IMR-90 (cell line): Measurements from ENCODE around the gene ITPK1. TPM values are rescaled to one million over a fixed set of nuclear protein-coding genes. Genes with fewer than 3 reads are reported as not detected.

ENCODE experiments used
- ATAC-seq: fragments of 200-7000 bp; cut with Tn5 transposase; 2 replicates; pipeline ENCODE4 v1.9.1; 2020; ENCODE audit warnings: low read depth, mild to moderate bottlenecking, moderate library complexity
- BruUV-seq: library from RNA; stranded (reverse); fragments of 400-500 nt; replicated peaks from 2 replicates; lab custom pipeline; 2021; lab: Mats Ljungman, UMichigan
- CTCF ChIA-PET: fragments of 300-600 bp; formaldehyde crosslinking; extraction: SDS; loops from one replicate; lab custom pipeline; 2021; ENCODE audit warnings: antibody characterized with exemption; lab: Yijun Ruan, JAX
- POLR2A ChIA-PET: fragments of 300-600 bp; sonication (Branson Sonifier 250); formaldehyde crosslinking; loops from one replicate; lab custom pipeline; 2022; ENCODE audit warnings: antibody characterized with exemption; ENCODE audit not compliant: unreplicated experiment; lab: Charles Lee
- DNase-seq: peaks from one replicate; pipeline ENCODE4 v3.0.0; 2013
- H2AFZ ChIP-seq: replicated peaks from 2 replicates; pipeline ENCODE3; 2013; ENCODE audit warnings: low read length, mild to moderate bottlenecking; ENCODE audit not compliant: poor library complexity
- H2AK5ac ChIP-seq: 2 replicates; pipeline ENCODE4 v1.6.1; 2013; ENCODE audit warnings: low read depth, low read length, inconsistent platforms
- H2AK9ac ChIP-seq: replicated peaks from 2 replicates; pipeline ENCODE3; 2013; ENCODE audit warnings: mild to moderate bottlenecking, low read depth, low read length, moderate library complexity; ENCODE audit not compliant: poor library complexity
- H2BK120ac ChIP-seq: 2 replicates; pipeline ENCODE4 v1.6.1; 2013; ENCODE audit warnings: low read depth, low read length, inconsistent platforms
- H2BK15ac ChIP-seq: 3 replicates; pipeline ENCODE4 v1.6.1; 2013; ENCODE audit warnings: low read depth, low read length, inconsistent platforms
- H2BK20ac ChIP-seq: 2 replicates; pipeline ENCODE4 v1.6.1; 2013; ENCODE audit warnings: low read depth, mild to moderate bottlenecking, inconsistent platforms, low read length, moderate library complexity
- H2BK5ac ChIP-seq: 2 replicates; pipeline ENCODE4 v1.6.1; 2013; ENCODE audit warnings: mild to moderate bottlenecking, low read depth, low read length, inconsistent platforms; ENCODE audit not compliant: poor library complexity, severe bottlenecking
- H3K14ac ChIP-seq: replicated peaks from 2 replicates; pipeline ENCODE4 v1.6.1; 2013; ENCODE audit warnings: low read depth, low read length, inconsistent platforms
- H3K18ac ChIP-seq: 2 replicates; pipeline ENCODE4 v1.6.1; 2013; ENCODE audit warnings: low read depth, low read length, control low read depth
- H3K23ac ChIP-seq: 2 replicates; pipeline ENCODE4 v1.6.1; 2013; ENCODE audit warnings: low read depth, low read length, inconsistent platforms
- H3K27ac ChIP-seq: 2 replicates; pipeline ENCODE4 v1.5.1; 2013; ENCODE audit warnings: mild to moderate bottlenecking, control low read depth, low read length; ENCODE audit not compliant: insufficient read depth
- H3K27me3 ChIP-seq: 2 replicates; pipeline ENCODE4 v1.6.1; 2013; ENCODE audit warnings: low read length; ENCODE audit not compliant: control insufficient read depth, insufficient read depth
- H3K36me3 ChIP-seq: 2 replicates; pipeline ENCODE4 v1.6.1; 2013; ENCODE audit warnings: low read length, mixed read lengths; ENCODE audit not compliant: control insufficient read depth, insufficient read depth
- H3K4ac ChIP-seq: 2 replicates; pipeline ENCODE4 v1.6.1; 2013; ENCODE audit warnings: low read depth, low read length, inconsistent platforms
- H3K4me1 ChIP-seq: 2 replicates; pipeline ENCODE4 v1.6.1; 2013; ENCODE audit warnings: low read length, mixed read lengths; ENCODE audit not compliant: control insufficient read depth, insufficient read depth
- H3K4me2 ChIP-seq: 2 replicates; pipeline ENCODE4 v1.6.1; 2013; ENCODE audit warnings: low read depth, mild to moderate bottlenecking, control low read depth, low read length, moderate library complexity
- H3K4me3 ChIP-seq: 2 replicates; pipeline ENCODE4 v1.5.1; 2013; ENCODE audit warnings: low read depth, mild to moderate bottlenecking, control low read depth, low read length, moderate library complexity; ENCODE audit not compliant: insufficient read depth
- H3K56ac ChIP-seq: 2 replicates; pipeline ENCODE4 v1.6.1; 2013; ENCODE audit warnings: low read length, inconsistent platforms; ENCODE audit not compliant: insufficient read depth; ENCODE audit errors: extremely low read depth
- H3K79me1 ChIP-seq, 2 experiments: 2 replicates each; pipeline ENCODE4 v1.6.1; 2013; ENCODE audit warnings: low read length in 2 of 2, inconsistent platforms in 1 of 2, low read depth in 1 of 2
- H3K9ac ChIP-seq: 2 replicates; pipeline ENCODE4 v1.6.1; 2013; ENCODE audit warnings: low read depth, low read length, control low read depth
- H3K9me1 ChIP-seq: 2 replicates; pipeline ENCODE4 v1.6.1; 2013; ENCODE audit warnings: low read length, inconsistent platforms; ENCODE audit not compliant: insufficient read depth
- H3K9me3 ChIP-seq: 2 replicates; pipeline ENCODE4 v1.6.1; 2013; ENCODE audit warnings: low read length; ENCODE audit not compliant: control insufficient read depth, insufficient read depth
- H4K20me1 ChIP-seq: 2 replicates; pipeline ENCODE4 v1.6.1; 2013; ENCODE audit warnings: low read length, inconsistent platforms; ENCODE audit not compliant: insufficient read depth
- H4K5ac ChIP-seq: 2 replicates; pipeline ENCODE4 v1.6.1; 2013; ENCODE audit warnings: mild to moderate bottlenecking, low read depth, low read length, control low read depth
- H4K8ac ChIP-seq, 2 experiments: 2 replicates each; pipeline ENCODE4 v1.6.1; 2013; ENCODE audit warnings: low read depth in 2 of 2, low read length in 2 of 2, control low read depth in 1 of 2, inconsistent platforms in 1 of 2
- H4K91ac ChIP-seq: 2 replicates; pipeline ENCODE4 v1.6.1; 2013; ENCODE audit warnings: low read depth, low read length, inconsistent platforms; ENCODE audit not compliant: insufficient read depth
- BHLHE40 ChIP-seq: fragments of 150-350 bp; IDR thresholded peaks from 2 replicates; pipeline ENCODE4 v1.6.1; 2016; ENCODE audit warnings: mild to moderate bottlenecking, low read depth, low read length
- CEBPB ChIP-seq: IDR thresholded peaks from 2 replicates; pipeline ENCODE4 v1.6.1; 2012; ENCODE audit warnings: low read depth, low read length, improper control_type of control experiment
- CHD1 ChIP-seq: IDR thresholded peaks from 2 replicates; pipeline ENCODE4 v1.6.1; 2012; ENCODE audit warnings: low read depth, low read length, improper control_type of control experiment
- ELK1 ChIP-seq: fragments of 150-350 bp; IDR thresholded peaks from 2 replicates; pipeline ENCODE4 v1.6.1; 2016; ENCODE audit warnings: low read depth, mild to moderate bottlenecking, low read length, moderate library complexity, borderline replicate concordance
- FOS ChIP-seq: fragments of 150-350 bp; IDR thresholded peaks from 2 replicates; pipeline ENCODE4 v1.6.1; 2016; ENCODE audit warnings: low read depth, low read length
- MAFK ChIP-seq: IDR thresholded peaks from 2 replicates; pipeline ENCODE4 v1.6.1; 2012; ENCODE audit warnings: low read depth, low read length, improper control_type of control experiment
- MXI1 ChIP-seq: IDR thresholded peaks from 2 replicates; pipeline ENCODE4 v1.6.1; 2012; ENCODE audit warnings: low read depth, mild to moderate bottlenecking, low read length, moderate library complexity, borderline replicate concordance
- NFE2L2 ChIP-seq: fragments of 150-350 bp; IDR thresholded peaks from 2 replicates; pipeline ENCODE4 v1.6.1; 2016; ENCODE audit warnings: low read depth, mild to moderate bottlenecking, low read length
- RAD21 ChIP-seq: IDR thresholded peaks from 2 replicates; pipeline ENCODE4 v1.6.1; 2012; ENCODE audit warnings: low read length, improper control_type of control experiment
- RCOR1 ChIP-seq: IDR thresholded peaks from 2 replicates; pipeline ENCODE4 v1.6.1; 2012; ENCODE audit warnings: mild to moderate bottlenecking, low read length, improper control_type of control experiment; ENCODE audit not compliant: insufficient replicate concordance
- RFX5 ChIP-seq: IDR thresholded peaks from 2 replicates; pipeline ENCODE4 v1.8.0; 2012; ENCODE audit warnings: low read depth, mild to moderate bottlenecking, low read length, moderate library complexity
- WGBS, 2 experiments: methylation state at CpG; one replicate each; pipeline versions ENCODE4 v1.1.5 to v1.1.7; 2013; ENCODE audit warnings: missing lambda C conversion rate in 2 of 2; ENCODE audit not compliant: insufficient read length in 1 of 2; ENCODE audit errors: extremely low coverage in 2 of 2; 5-methylcytosine and 5-hydroxymethylcytosine counted together
- dilution Hi-C: fragments of 300-500 bp; cut with HindIII; formaldehyde crosslinking; loops from one replicate; pipeline ENCODE4 v1.14.3; 2018; ENCODE audit warnings: low sequenced_read_pairs; ENCODE audit not compliant: unreplicated experiment
- in situ Hi-C: fragments of 300-500 bp; cut with MboI; formaldehyde crosslinking; loops from 3 replicates; pipeline ENCODE4 v1.14.3; 2019; ENCODE audit warnings: low sequenced_read_pairs, inconsistent platforms, mixed read lengths
- intact Hi-C: fragments of 100-400 bp; cut with micrococcal nuclease; formaldehyde crosslinking; loops from 2 replicates; pipeline ENCODE4 v1.10.0; 2022
- polyA plus RNA-seq, 3 experiments: library from polyadenylated mRNA; depleted of rRNA; stranded (reverse); fragments of >200 nt; gene quantifications; 2 replicates each; pipeline ENCODE4 v1.2.3, GENCODE V29; 2012; ENCODE audit warnings: low replicate concordance in 1 of 3
- total RNA-seq: library from RNA; depleted of rRNA; stranded (reverse); fragments of >200 nt; gene quantifications from 2 replicates; pipeline ENCODE4 v1.2.3, GENCODE V29; 2012

Gene ITPK1
- total and polyA plus RNA-seq, 2 of the 4 experiments (the other 2 are of a cell fraction): 21.7 to 26.9 TPM

GRCh38 chr14:92928258-92928629, 187.5 kb downstream of the ITPK1 start:
- H3K4ac ChIP-seq: no peak overlapping the region
- no peak overlapping the region for H2BK15ac ChIP-seq
- no peaks in the 10 kb centered on the region for H3K36me3 ChIP-seq
- TF ChIP-seq CEBPB (no peak), CHD1 (no peak), RAD21 (no peak), MAFK (no peak), ELK1 (no peak), NFE2L2 (no peak), BHLHE40 (no peak), RCOR1 (no peak), MXI1 (no peak), FOS (no peak), RFX5 (no peak)
- no peak overlapping the region for H2AFZ ChIP-seq
- H3K9me3 ChIP-seq: no peaks in the 10 kb centered on the region
- ChIA-PET POLR2A (no interaction called here), CTCF (no interaction called here)
- no peak overlapping the region for H3K9ac ChIP-seq
- BruUV-seq: no TSS peak
- H4K91ac ChIP-seq: no peak overlapping the region
- no peak overlapping the region for H3K18ac ChIP-seq
- H3K79me1 ChIP-seq: no peaks in the 10 kb centered on the region
- in situ Hi-C loops (no loop called here), dilution Hi-C loops (no loop called here), intact Hi-C loops (no loop called here)
- no peak overlapping the region for H3K23ac ChIP-seq
- no peaks in the 10 kb centered on the region for H4K20me1 ChIP-seq
- no peak overlapping the region for H3K14ac ChIP-seq
- peaks cover 7% of the 10 kb centered on the region; the same call in 1 of the 2 replicates for H3K27me3 ChIP-seq
- H2AK5ac ChIP-seq: no peak overlapping the region
- no peak overlapping the region for H2AK9ac ChIP-seq
- H4K5ac ChIP-seq: no peak overlapping the region
- H3K4me3 ChIP-seq: no peak overlapping the region
- no peak overlapping the region for H3K4me2 ChIP-seq
- H3K27ac ChIP-seq: no peak overlapping the region
- H2BK20ac ChIP-seq: no peak overlapping the region
- ATAC-seq: no peak
- WGBS, 2 experiments: no CpG with 5 or more reads among the region's 3 CpGs
- no peak for DNase-seq
- no peak overlapping the region for H2BK120ac ChIP-seq
- H3K9me1 ChIP-seq: no peaks in the 10 kb centered on the region; the same call in 1 of the 2 replicates
- H4K8ac ChIP-seq: no peak overlapping the region
- H3K4me1 ChIP-seq: no peaks in the 10 kb centered on the region
- H2BK5ac ChIP-seq: no peak overlapping the region
- no peak overlapping the region for H3K56ac ChIP-seq
